LNCaP clone FGC (cell line): ENCODE measurements around the gene RBM4B.
"Not testable (repeated sequence)": the region's sequence is repeated elsewhere in the genome, so short reads cannot be mapped to it uniquely, and the experiment has no call there.

Source experiments
- DNase-seq: peaks from one replicate; pipeline ENCODE4 v3.0.0-alpha.2; 2011; ENCODE audit warnings: low read depth
- H3K4me3 ChIP-seq: 2 replicates; pipeline ENCODE4 v1.5.1; 2011; ENCODE audit warnings: mild to moderate bottlenecking, low read depth, low read length, control low read depth
- TF ChIP-seq, protein P1 (sequence below): IDR thresholded peaks from 2 replicates; pipeline ENCODE4 v1.5.1; 2012; ENCODE audit warnings: mild to moderate bottlenecking; ENCODE audit not compliant: control insufficient read depth, insufficient read depth; ENCODE audit errors: extremely low read depth

RBM4B gene, protein sequence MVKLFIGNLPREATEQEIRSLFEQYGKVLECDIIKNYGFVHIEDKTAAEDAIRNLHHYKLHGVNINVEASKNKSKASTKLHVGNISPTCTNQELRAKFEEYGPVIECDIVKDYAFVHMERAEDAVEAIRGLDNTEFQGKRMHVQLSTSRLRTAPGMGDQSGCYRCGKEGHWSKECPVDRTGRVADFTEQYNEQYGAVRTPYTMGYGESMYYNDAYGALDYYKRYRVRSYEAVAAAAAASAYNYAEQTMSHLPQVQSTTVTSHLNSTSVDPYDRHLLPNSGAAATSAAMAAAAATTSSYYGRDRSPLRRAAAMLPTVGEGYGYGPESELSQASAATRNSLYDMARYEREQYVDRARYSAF

DNA sequence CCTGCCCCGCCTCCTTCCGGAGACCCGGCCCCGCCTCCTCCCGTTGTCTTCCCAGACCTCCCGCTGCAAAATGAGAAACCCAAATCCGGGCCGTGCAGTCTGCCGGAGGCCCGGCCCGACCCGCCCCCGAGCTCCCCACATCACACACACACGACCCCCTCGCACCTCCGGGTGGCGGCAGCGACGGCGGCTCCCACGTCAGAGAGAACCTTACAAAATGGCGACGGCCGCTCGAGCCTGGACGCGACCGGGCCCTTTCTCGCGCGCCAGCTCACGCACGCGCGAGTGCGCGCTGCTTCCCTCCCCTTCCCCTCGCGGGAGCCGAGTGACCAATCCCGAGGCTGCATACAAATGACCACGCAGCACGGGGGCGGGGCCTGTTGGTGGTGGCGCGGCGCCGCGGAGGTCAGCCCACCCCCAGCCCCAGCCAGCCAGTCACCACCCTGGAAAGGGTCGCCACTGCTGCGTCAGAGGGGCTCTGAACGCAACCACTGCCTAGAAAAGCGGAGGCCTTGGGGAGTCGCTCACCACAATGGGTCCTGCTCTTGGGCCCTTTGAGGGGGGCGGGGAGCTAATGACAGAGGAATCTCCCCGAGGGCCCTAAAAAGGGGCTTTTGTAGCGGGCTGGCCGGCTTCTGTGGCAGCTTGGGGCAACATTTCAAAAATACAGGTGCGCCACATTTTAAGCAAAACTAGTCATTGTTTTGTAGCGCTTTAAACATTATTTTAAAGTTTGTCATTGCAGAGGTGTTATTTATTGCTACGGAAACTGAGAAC lies at the start of gene RBM4B:
TSS of gene RBM4B (minus strand) at position 289 of the 777 bp plus-strand sequence. CDS start 808 bp downstream, outside the sequence.
- peak; percentile 75 for DNase-seq
- TF ChIP-seq, protein P1, sequence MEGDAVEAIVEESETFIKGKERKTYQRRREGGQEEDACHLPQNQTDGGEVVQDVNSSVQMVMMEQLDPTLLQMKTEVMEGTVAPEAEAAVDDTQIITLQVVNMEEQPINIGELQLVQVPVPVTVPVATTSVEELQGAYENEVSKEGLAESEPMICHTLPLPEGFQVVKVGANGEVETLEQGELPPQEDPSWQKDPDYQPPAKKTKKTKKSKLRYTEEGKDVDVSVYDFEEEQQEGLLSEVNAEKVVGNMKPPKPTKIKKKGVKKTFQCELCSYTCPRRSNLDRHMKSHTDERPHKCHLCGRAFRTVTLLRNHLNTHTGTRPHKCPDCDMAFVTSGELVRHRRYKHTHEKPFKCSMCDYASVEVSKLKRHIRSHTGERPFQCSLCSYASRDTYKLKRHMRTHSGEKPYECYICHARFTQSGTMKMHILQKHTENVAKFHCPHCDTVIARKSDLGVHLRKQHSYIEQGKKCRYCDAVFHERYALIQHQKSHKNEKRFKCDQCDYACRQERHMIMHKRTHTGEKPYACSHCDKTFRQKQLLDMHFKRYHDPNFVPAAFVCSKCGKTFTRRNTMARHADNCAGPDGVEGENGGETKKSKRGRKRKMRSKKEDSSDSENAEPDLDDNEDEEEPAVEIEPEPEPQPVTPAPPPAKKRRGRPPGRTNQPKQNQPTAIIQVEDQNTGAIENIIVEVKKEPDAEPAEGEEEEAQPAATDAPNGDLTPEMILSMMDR: no peak
- H3K4me3 ChIP-seq: peak within 1 kb of the TSS; percentile 74

DNA sequence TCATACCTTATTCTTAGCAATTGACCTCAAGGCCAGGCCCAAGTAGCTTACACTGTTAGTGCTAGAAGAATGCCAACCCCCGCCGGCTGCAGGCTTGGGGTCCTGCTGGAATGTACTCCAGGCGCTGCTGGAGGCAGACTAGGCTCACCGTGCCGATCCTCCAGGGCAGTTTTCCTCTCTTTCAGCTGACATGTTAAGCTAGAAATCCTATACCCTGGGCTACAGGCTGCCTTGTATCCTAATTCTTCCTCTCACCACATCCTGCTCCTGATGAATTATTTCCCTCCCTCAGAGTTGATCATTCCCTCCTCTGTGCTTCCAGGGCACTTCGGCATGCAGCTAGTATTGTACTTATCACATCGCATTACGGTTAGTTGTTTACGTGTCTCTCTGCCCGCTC lies 48.0 kb upstream of the RBM4B start:
- TF ChIP-seq, protein P1: no peak
- DNase-seq: no peak
- H3K4me3 ChIP-seq: no peak overlapping the region

DNA sequence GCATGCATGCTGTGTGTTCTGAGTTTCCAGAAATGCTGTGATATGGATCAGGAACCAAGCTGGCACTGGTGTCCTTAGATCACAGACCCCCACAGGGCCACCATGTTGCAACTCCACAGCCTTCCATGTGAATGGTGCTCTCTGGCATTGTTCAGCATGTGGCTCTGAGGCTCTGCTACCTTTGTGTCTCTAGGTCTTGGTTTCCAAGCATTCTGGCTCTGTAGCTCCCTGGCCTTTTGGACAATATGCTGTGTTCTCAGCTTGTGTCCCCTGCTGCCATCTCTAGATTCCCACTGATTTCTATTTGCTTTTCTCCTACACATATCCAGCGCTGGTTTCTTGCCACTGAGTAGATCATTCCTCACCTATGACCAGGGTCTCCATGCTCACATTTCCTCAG lies 47.4 kb upstream of the RBM4B start:
- no peak for DNase-seq
- TF ChIP-seq, protein P1: no peak
- no peak overlapping the region for H3K4me3 ChIP-seq

DNA sequence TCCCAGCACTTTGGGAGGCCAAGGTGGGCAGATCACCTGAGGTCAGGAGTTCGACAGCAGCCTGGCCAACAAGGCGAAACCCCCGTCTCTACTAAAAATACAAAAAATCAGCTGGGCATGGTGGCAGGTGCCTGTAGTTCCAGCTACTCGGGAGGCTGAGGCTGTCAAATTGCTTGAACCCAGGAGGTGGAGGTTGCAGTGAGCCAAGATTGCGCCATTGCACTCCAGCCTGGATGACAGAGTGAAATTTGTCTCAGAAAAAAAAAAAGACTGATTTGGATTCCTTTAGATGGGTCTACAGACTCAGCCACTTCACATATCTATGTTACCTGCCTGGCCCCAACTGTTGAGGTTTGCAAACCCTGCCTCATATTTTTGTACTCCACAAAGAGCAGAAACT lies 46.5 kb upstream of the RBM4B start:
- H3K4me3 ChIP-seq, DNase-seq: not testable (repeated sequence)

DNA sequence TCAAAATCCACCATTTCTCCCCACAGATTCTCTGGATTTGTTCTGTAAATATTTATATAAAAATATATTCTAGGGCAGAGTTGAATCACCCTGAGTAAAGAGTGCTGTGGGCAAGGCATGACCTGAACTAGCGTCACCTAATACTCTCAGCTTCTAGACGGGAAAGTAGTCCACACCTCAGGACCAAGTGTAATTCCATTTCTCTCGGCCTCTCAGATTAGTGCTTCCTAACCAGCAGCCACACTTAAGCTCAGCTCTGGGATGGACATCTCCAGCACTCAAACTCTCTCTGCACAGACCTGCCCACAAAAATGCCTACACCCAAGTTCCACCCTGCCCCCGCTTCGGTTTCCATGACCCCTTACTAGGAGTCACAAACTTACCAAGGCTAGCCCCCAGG lies 46.0 kb upstream of the RBM4B start:
- TF ChIP-seq, protein P1: no peak
- H3K4me3 ChIP-seq: no peak overlapping the region
- no peak for DNase-seq

DNA sequence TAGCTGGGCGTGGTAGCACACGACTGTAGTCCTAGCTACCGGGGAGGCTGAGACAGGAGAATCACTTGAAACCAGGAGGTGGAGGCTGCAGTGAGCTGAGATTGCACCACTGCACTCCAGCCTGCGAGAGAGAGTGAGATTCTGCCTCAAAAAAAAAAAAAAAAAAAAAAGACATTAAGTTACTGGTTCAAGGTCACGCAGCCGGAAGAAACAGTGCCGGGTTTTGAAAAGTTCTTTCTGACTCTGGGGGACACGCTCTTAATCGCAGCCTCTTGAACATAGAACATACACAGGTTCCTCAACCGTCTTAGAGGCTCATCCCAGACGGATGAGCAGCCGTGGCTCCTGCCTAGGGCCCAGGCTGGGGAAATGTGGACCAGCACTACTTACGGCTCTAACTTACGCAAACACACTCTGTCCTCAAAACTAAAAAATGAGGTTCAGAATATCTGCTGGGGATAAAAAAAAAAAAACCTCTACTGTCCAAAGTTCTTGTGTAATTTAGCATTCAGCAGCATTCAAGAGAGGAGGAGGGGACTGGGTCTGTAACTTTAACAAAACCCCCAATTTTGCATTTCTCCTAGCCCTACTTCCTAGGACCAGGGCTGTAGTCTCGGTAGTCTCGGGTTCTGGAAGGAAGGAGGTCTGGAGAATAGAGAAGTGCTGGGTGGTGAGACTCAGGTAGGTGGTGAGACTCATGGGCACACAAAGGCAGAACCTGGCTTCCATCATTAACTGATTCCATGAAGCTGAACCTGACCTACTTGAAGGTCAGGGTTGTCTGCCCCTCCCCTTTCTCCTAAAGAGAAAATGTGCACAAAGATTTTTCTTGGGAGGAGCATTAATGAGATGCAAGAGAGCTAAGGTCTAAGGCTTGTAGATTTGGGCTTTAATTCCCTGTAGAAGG lies 45.3 kb upstream of the RBM4B start:
- no peak for DNase-seq
- TF ChIP-seq, protein P1: no peak
- H3K4me3 ChIP-seq: no peak overlapping the region

DNA sequence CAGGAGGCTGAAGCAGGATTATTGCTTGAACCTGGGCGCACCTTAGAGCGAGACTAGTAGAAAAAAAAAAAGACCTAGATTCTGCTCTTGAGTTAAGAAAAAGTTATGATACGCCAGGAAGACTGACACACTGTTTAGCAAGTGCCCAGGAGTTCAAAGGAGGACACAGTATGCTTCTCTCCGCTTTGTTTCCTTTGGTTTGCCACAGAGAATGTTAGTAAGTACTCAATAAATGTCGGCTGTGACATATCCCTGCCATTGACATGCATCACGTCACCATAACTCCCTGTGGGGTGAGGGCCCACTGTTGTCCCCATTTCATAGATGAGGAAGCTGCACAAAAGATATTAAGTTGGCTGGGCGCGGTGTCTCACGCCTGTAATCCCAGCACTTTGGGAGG lies 44.3 kb upstream of the RBM4B start:
- TF ChIP-seq, protein P1: no peak
- no peak for DNase-seq
- H3K4me3 ChIP-seq: no peak overlapping the region
